OCI-LY3 (cell line): ENCODE measurements around the gene FAM72A.
"Not testable (repeated sequence)": the region's sequence is repeated elsewhere in the genome, so short reads cannot be mapped to it uniquely, and the experiment has no call there.

ENCODE experiments used
- H2AFZ ChIP-seq: fragments of 200-600, 300-600 bp; shearing (Covaris generic); 2 replicates; pipeline ENCODE4 v1.6.0; 2014; ENCODE audit warnings: antibody characterized with exemption, low read depth, low read length
- H3K27ac ChIP-seq: fragments of 200-600, 300-600 bp; sonication (generic); 2 replicates; pipeline ENCODE4 v1.5.1; 2014; ENCODE audit warnings: mild to moderate bottlenecking, low read length, moderate library complexity, mixed read lengths
- H3K27me3 ChIP-seq: fragments of 200-600, 300-600 bp; sonication (generic); 2 replicates; pipeline ENCODE4 v1.6.1; 2014; ENCODE audit warnings: low read depth, low read length, mixed read lengths
- H3K36me3 ChIP-seq: fragments of 200-600, 300-600 bp; sonication (generic); replicated peaks from 2 replicates; pipeline ENCODE3; 2014; ENCODE audit warnings: low read depth, low read length, mixed read lengths
- H3K4me1 ChIP-seq: fragments of 300-600, 200-600 bp; sonication (generic); 2 replicates; pipeline ENCODE4 v1.6.1; 2014; ENCODE audit warnings: low read length, mixed read lengths
- H3K4me2 ChIP-seq: fragments of 200-600, 300-600 bp; sonication (generic); 2 replicates; pipeline ENCODE4 v1.6.1; 2014; ENCODE audit warnings: low read length, mixed read lengths
- H3K4me3 ChIP-seq: fragments of 300-600, 200-600 bp; sonication (generic); 2 replicates; pipeline ENCODE4 v1.5.1; 2014; ENCODE audit warnings: antibody characterized with exemption, mild to moderate bottlenecking, low read length, moderate library complexity
- H3K79me2 ChIP-seq: fragments of 300-600, 200-600 bp; shearing (Covaris generic); 2 replicates; pipeline ENCODE4 v1.6.1; 2014; ENCODE audit warnings: mild to moderate bottlenecking, low read length, mixed read lengths
- H3K9ac ChIP-seq: fragments of 300-600, 200-600 bp; shearing (Covaris generic); 2 replicates; pipeline ENCODE4 v1.6.0; 2014; ENCODE audit warnings: mild to moderate bottlenecking, low read length, moderate library complexity
- H3K9me3 ChIP-seq: fragments of 200-600, 300-600 bp; shearing (Covaris generic); 2 replicates; pipeline ENCODE4 v1.6.1; 2014; ENCODE audit warnings: low read length, mixed read lengths; ENCODE audit not compliant: insufficient read depth
- H4K20me1 ChIP-seq: fragments of 200-600, 300-600 bp; sonication (generic); 2 replicates; pipeline ENCODE4 v1.6.1; 2016; ENCODE audit warnings: low read length, mixed read lengths; ENCODE audit not compliant: insufficient read depth
- CTCF ChIP-seq: fragments of 200-600, 300-600 bp; sonication (generic); IDR thresholded peaks from 2 replicates; pipeline ENCODE4 v1.5.1; 2014; ENCODE audit warnings: antibody characterized with exemption, low read length, low read depth
- EZH2phosphoT487 ChIP-seq: fragments of 200-600 bp; shearing (Covaris generic); IDR thresholded peaks from 2 replicates; pipeline ENCODE4 v1.6.1; 2018; ENCODE audit warnings: antibody characterized with exemption, mixed run types, low read depth

Gene FAM72A

GRCh38 chr1:206174182-206174868 is 28.3 kb downstream of the FAM72A start:
- H3K9ac ChIP-seq, H3K4me1 ChIP-seq, H2AFZ ChIP-seq, H3K9me3 ChIP-seq, H3K79me2 ChIP-seq, H3K27me3 ChIP-seq, H3K4me3 ChIP-seq, H3K4me2 ChIP-seq, H3K36me3 ChIP-seq, H3K27ac ChIP-seq, H4K20me1 ChIP-seq: not testable (repeated sequence)

DNA sequence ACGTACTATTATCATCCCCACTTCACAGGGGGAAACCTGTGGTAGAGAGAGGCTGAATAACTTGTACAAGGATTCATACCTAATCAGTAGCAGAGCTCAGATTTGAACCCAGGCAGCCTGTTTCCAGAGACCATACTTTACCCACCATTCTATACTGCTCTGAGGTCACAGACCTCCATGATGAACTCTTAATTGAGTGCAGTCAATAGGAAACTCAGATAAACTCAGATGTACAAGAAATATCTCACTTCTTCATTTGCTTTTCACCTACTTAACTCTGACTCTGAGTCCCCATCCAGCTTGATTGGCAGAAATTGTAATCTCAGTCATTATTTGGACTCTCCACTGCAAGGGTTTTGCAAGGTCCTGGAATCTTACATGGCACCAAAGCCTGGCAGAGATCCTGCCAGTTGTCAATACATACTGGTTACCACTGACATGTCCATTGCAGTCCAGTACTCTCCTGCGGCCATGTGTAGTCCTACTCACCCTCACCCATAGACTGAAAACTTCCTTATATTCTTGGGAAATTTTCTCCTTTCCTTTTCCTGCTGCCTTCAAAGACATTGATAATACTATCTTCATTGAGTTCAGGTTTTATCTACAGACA is 29.4 kb downstream of the FAM72A start:
- H3K79me2 ChIP-seq, H3K27ac ChIP-seq, H3K4me2 ChIP-seq, H3K27me3 ChIP-seq, H3K4me1 ChIP-seq, H3K9me3 ChIP-seq, H3K4me3 ChIP-seq, H3K36me3 ChIP-seq, H4K20me1 ChIP-seq, H2AFZ ChIP-seq, H3K9ac ChIP-seq: not testable (repeated sequence)

DNA sequence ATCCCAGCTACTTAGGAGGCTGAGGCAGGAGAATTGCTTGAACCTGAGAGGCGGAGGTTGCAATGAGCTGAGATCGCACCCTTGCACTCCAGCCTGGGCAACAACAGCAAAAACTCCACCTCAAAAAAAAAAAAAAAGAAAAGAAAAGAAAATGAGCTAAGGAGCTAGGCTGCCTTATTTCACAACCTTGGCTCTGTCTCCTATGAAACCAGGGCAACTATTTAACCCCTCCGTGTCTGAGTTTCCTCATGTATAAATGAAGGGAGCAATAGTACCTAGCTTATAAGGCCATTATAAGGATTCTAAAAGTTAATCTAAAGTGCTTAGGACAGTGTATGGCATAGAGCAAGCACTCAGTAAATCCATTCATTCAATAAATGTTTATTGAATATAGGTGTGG is 32.8 kb downstream of the FAM72A start:
- not testable (repeated sequence) for H2AFZ ChIP-seq, H3K4me2 ChIP-seq, H4K20me1 ChIP-seq, H3K36me3 ChIP-seq, H3K27ac ChIP-seq, H3K4me3 ChIP-seq, H3K79me2 ChIP-seq, H3K9me3 ChIP-seq, H3K4me1 ChIP-seq, H3K9ac ChIP-seq, H3K27me3 ChIP-seq

- not testable (repeated sequence) for H3K9me3 ChIP-seq, H3K9ac ChIP-seq, H3K36me3 ChIP-seq, H2AFZ ChIP-seq, H3K4me3 ChIP-seq, H3K4me1 ChIP-seq, H3K4me2 ChIP-seq, H3K79me2 ChIP-seq, H3K27me3 ChIP-seq, H4K20me1 ChIP-seq, H3K27ac ChIP-seq
Measured at GRCh38 chr1:206167350-206168029, 35.1 kb downstream of the FAM72A start.

DNA sequence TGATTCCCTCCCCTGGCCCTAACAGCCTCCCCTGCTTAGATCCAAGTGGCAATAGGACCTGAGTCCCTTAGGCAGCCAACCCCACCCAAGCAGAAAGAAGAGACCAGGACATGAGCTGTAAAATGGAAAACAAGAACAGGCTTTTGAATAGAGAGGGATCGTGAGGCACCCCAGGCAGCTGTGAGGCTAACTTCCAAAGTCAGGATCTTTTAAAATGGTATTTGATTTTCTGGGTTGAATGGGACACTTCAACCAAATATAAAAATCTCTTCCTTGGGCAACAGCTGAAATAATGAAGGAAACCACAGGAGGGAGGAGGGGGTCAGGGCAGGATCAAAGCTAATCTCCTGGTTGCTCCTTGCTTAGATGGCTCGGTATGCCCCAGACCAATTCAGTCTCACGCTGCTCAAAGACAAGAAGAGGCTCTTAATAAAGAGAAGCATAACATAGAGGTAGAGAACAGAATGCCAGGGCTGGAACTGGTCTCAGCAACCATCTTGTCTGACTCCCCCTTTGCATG is 56.8 kb downstream of the FAM72A start:
- Histone ChIP-seq H3K4me1 (no peaks in the 10 kb centered on the region), H4K20me1 (no peaks in the 10 kb centered on the region), H2AFZ (no peak overlapping the region), H3K4me3 (no peak overlapping the region), H3K27ac (no peak overlapping the region), H3K4me2 (no peak overlapping the region), H3K27me3 (peaks cover 41% of the 10 kb centered on the region), H3K36me3 (no peaks in the 10 kb centered on the region), H3K79me2 (no peaks in the 10 kb centered on the region), H3K9ac (no peak overlapping the region), H3K9me3 (no peaks in the 10 kb centered on the region)
- TF ChIP-seq CTCF: no peak
- TF ChIP-seq EZH2phosphoT487: no peak

DNA sequence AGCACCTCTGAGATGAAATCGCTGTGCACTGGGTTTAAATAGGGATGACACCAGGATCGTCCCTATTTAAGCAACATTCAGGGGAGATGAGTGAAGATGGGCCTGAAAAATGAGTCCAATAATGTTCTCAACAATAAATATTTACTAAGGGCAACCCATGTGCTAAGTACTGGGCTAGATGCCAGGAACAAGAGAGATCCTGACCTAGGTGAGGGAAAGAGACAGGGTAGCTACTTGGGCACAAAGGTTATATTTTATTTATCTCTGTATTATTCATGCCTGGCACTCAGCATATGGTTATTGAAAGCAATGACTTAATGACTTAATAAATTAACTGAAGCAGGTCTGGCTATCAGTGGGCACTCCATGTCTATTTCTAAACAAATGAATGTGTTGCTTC is 58.0 kb downstream of the FAM72A start:
- H3K4me3 ChIP-seq: no peak overlapping the region
- TF ChIP-seq CTCF: no peak
- TF ChIP-seq EZH2phosphoT487: no peak
- H3K9ac ChIP-seq: no peak overlapping the region
- H3K9me3 ChIP-seq: no peaks in the 10 kb centered on the region
- peaks cover 54% of the 10 kb centered on the region for H3K27me3 ChIP-seq
- H4K20me1 ChIP-seq: no peaks in the 10 kb centered on the region
- H3K4me1 ChIP-seq: no peaks in the 10 kb centered on the region
- no peak overlapping the region for H3K4me2 ChIP-seq
- H2AFZ ChIP-seq: no peak overlapping the region
- no peaks in the 10 kb centered on the region for H3K79me2 ChIP-seq
- H3K36me3 ChIP-seq: no peaks in the 10 kb centered on the region
- H3K27ac ChIP-seq: no peak overlapping the region
